ENCODE results near the gene CNPY3.
A peak's percentile ranks its signal among the peaks of the same experiment; 100 is the strongest.

Gene CNPY3

DNA sequence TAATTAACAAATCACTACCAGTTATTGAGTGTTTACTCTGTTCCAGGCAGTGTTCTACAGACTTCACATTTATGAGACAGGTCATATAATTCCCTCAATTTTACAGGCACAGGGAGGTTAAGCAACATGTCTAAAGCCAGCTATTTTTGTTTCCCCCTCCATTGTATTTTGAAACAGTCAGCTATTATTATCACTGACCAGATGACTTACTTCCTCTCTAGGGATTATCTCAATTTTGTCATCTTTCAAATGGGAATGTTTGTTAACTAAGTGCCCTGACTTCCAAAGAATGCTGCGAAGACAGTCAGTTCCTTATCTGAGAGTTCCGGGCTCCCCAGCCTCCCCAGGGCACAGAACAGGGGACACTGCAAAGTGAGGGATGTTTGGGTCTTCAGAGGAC, 5.6 kb upstream of the CNPY3 start:
- peak; percentile 19 for DNase-seq (ENCODE audit: low read depth)
- no peak for TF ChIP-seq CTCF (conservative IDR thresholded peaks at IDR 0.05; ENCODE audit: control insufficient read depth, insufficient read depth, low read depth, low read length)
- no peak overlapping the region for H3K4me3 ChIP-seq (ENCODE audit: control insufficient read depth, low read depth, low read length)

DNA sequence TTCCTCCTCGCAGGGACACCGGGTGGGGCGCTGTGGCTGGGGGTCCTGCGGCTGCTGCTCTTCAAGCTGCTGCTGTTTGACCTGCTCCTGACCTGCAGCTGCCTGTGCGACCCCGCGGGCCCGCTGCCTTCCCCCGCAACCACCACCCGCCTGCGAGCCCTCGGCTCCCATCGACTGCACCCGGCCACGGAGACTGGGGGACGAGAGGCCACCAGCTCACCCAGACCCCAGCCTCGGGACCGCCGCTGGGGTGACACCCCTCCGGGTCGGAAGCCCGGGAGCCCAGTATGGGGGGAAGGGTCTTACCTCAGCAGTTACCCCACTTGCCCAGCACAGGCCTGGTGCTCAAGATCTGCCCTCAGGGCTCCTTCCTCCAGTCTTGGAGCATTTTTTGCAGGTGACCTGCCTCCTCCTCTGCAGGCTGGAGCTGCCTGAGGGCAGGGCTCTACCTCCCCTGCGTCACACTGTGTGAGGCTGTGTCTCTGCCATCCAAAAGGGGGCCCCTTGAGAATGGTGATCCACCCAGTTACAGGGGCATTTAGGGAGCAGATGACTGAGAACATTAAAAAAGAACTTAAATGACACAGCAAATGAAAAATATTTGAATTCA, 3.9 kb upstream of the CNPY3 start:
- no peak for DNase-seq (ENCODE audit: low read depth)
- no peak for TF ChIP-seq CTCF (conservative IDR thresholded peaks at IDR 0.05; ENCODE audit: control insufficient read depth, insufficient read depth, low read depth, low read length)
- H3K4me3 ChIP-seq (ENCODE audit: control insufficient read depth, low read depth, low read length): no peak overlapping the region

- peak overlapping the region; percentile 81 for H3K4me3 ChIP-seq (ENCODE audit: control insufficient read depth, low read depth, low read length)
- DNase-seq (ENCODE audit: low read depth): peak; percentile 83
- no peak for TF ChIP-seq CTCF (conservative IDR thresholded peaks at IDR 0.05; ENCODE audit: control insufficient read depth, insufficient read depth, low read depth, low read length)
Measured at GRCh38 chr6:42929821-42930360, 611 bp downstream of the CNPY3 start.

- no peak for TF ChIP-seq CTCF (conservative IDR thresholded peaks at IDR 0.05; ENCODE audit: control insufficient read depth, insufficient read depth, low read depth, low read length)
- H3K4me3 ChIP-seq (ENCODE audit: control insufficient read depth, low read depth, low read length): no peak overlapping the region
Measured at GRCh38 chr6:42932412-42932811, 3.1 kb downstream of the CNPY3 start.

GRCh38 chr6:42933205-42933604, 3.9 kb downstream of the CNPY3 start:
- no peak for TF ChIP-seq CTCF (conservative IDR thresholded peaks at IDR 0.05; ENCODE audit: control insufficient read depth, insufficient read depth, low read depth, low read length)
- DNase-seq (ENCODE audit: low read depth): no peak
- H3K4me3 ChIP-seq (ENCODE audit: control insufficient read depth, low read depth, low read length): no peak overlapping the region

More at GRCh38 chr6:42932412-42932811, 3.1 kb downstream of the CNPY3 start:
- DNase-seq (ENCODE audit: low read depth): no peak

- DNase-seq (ENCODE audit: low read depth): no peak
- no peak overlapping the region for H3K4me3 ChIP-seq (ENCODE audit: control insufficient read depth, low read depth, low read length)
- TF ChIP-seq CTCF (conservative IDR thresholded peaks at IDR 0.05; ENCODE audit: control insufficient read depth, insufficient read depth, low read depth, low read length): no peak
Measured at GRCh38 chr6:42935322-42935721, 6.0 kb downstream of the CNPY3 start.

Measured in fibroblast of mammary gland (primary cell).